HT-29 (cell line): ENCODE results near the gene LMTK3. TPM values are rescaled to one million over a fixed set of nuclear protein-coding genes. Genes with fewer than 3 reads are reported as not detected.

Experiments
- DNase-seq: peaks from one replicate; pipeline ENCODE4 v3.0.0-alpha.2; 2015; ENCODE audit warnings: low spot score
- total RNA-seq: library from RNA; depleted of rRNA; stranded (reverse); fragments of >200 nt; shearing (Covaris generic); gene quantifications from 2 replicates; pipeline ENCODE4 v1.2.3, GENCODE V29; 2014

Gene LMTK3
- total RNA-seq, 1 experiment from 2014 or later = 12.2 TPM

DNA sequence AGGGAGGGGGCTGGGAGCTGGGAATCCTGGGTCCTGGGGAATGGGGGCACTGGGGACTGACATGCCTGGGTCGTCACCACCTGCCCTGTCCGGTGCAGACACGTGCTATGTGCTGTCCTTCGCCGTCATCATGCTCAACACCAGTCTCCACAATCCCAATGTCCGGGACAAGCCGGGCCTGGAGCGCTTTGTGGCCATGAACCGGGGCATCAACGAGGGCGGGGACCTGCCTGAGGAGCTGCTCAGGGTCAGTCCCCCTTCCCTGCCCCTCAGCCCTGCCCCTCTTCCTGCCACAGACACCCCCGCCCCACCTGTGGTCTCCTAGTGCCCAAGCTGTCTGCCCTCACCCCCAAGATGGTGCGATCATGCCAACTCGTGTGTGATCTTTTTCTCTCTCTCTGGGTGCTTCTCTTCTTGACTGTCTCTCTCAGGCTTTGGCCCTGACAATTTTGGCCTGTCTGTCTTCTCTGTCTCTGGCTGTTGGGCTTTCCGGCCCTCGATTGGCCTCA, 37.5 kb downstream of the LMTK3 start:
- no peak for DNase-seq

DNA sequence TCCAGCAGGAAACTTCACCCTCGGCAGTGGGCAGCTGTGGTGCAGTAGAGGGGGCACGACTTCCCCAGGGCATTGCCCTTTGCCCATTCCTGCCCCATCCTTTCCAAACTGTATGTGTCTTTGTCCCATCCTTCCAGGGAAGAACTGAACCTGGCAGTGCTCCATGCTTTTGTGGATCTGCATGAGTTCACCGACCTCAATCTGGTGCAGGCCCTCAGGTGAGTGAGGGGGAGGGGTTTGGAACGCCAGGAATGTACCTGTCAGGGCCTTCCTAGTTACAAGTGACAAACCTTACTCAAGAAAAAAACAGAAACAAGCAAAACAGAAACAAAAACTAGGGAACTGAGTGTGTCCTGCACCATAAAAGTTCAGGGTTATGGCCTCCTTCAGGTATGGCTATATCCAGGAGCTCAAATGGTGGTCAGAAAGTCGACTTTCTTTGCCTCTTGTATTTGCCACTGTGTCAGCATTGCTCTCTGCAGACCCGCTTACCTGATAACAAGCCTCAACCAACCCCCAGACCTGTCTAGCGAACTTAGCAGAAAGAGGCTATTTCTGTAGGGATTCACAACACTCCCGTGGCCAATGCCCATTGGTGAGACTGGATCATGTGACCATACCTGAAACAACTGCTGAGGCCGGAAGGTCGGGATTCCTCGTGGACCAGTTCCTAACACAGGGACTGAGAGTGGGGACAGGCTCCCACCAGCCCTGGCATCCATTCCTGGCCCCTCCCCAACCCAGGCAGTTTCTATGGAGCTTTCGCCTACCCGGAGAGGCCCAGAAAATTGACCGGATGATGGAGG, 38.3 kb downstream of the LMTK3 start:
- DNase-seq = no peak

DNA sequence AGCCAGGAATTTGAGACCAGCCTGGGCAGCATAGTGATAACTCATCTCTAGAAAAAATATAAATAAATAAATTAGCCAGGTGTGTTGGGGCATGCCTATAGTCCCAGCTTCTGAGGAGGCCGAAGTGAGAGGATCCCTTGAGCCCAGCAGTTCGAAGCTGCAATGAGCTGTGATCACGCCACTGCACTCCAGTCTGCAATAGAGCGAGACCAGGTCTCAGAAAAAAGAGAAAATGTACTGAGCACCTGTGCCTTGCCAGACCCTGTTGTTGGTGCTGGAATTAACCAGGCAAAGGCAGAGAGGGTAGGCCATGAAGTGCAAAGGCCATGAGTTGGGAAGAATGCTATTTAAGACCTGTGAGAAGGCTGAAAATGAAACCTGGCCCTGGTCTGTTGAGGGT, 39.8 kb downstream of the LMTK3 start:
- no peak for DNase-seq

DNA sequence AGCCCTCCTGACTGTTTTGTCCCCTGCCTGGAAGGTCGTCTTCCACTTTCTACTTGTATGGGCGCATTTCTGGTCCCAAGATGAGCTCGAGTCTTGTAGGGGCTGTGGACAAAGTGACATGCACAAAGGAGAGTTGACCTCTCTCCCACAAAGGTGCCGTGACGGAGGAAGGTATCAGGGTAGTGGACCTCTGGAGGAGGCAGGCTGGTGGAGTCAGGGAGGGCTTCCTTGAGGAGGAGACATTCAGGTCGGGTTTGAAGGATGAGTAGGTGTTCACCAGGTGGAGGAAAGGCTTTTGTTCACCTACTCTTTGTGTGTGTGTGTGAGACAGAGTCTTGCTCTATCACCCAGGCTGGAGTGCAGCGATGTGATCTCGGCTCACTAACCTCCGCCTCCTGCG, 40.8 kb downstream of the LMTK3 start:
- DNase-seq = no peak

DNA sequence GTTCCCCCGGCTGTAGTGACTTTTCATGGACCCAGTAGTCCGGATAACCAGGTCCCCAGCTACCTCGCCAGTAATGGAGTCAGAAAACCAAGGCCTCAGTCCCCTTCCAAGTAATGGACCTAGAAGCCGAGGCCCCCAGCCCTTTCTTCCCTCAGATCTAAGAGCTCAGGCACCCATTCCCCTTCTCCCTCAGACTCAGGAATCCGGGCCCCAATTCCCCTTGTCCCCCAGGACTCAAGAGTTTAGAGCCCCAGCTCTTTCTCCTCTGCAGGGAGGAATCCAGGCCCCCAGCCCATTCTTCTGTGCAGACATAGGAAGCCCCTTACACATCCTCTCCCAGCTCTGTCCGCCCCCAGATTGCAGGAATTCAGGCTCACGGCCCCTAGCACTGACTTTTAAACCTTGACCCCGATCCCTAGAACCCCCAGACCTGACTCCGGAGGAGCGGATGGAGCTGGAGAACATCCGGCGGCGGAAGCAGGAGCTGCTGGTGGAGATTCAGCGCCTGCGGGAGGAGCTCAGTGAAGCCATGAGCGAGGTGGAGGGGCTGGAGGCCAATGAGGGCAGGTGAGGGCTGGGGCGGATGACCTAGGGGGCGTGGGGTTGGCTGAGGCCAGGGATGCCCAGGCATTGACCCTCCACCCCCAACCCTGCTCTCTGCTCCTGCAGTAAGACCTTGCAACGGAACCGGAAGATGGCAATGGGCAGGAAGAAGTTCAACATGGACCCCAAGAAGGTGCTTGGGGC, 41.5 kb downstream of the LMTK3 start:
- DNase-seq = no peak

DNA sequence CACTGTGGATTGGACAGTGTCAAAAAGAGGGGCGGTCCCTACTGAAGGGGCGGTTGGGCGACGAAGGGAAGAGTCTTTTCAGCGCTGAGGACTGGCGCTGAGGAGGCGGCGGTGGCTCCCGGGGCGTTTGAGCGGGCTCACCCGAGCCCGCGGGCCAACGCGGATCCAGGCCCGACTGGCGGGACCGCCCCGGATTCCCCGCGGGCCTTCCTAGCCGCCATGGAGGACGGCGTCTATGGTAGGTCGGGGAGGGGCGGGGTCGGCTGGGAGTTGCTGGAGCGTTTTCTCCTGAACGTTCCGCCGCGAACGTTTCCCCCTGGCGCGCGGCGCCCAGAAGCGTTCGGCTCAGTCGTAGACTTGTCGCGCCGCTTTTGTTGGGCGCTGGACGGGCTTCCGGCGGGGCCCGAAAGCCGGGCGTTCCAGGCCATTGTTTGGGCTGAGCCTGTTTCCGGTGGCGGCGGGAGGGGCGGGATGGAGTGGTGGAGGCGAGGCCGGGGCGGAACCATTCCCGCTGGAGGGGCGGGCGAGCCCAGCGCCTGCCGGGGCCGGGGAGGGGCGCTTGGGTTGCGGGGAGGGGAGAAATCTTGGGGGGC, 42.2 kb downstream of the LMTK3 start, which contains the start of gene CYTH2:
Gene CYTH2 (plus strand): TSS at position 81 of the 593 bp plus-strand sequence. CDS start 139 bp downstream, at position 220.
- peak; percentile 90 for DNase-seq

DNA sequence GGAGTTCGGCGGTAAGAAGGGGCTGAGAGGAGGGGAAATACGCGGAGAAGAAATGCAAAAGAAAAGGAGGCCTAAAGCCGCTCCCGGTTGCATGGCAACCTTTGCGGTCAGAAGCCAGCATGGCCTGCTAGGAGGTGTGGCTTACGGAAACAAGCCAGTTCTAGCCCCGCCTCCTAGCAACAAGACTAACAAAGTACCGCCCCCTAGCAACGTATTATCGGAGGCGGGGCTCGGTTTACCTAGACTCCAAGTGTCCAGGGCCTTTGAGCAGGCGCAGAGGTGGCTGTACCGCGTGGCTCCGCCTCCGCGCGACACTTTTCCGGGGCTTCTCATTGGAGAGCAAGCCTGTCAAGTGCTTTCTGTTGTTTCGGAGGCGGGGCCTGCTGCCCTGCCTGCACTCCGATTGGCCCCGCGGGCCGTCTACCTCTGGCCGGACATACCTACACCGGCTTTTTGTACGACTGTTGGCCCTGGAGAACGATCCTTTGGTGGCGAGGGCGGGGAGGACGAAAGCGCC, 42.8 kb downstream of the LMTK3 start:
- DNase-seq = peak; percentile 100

DNA sequence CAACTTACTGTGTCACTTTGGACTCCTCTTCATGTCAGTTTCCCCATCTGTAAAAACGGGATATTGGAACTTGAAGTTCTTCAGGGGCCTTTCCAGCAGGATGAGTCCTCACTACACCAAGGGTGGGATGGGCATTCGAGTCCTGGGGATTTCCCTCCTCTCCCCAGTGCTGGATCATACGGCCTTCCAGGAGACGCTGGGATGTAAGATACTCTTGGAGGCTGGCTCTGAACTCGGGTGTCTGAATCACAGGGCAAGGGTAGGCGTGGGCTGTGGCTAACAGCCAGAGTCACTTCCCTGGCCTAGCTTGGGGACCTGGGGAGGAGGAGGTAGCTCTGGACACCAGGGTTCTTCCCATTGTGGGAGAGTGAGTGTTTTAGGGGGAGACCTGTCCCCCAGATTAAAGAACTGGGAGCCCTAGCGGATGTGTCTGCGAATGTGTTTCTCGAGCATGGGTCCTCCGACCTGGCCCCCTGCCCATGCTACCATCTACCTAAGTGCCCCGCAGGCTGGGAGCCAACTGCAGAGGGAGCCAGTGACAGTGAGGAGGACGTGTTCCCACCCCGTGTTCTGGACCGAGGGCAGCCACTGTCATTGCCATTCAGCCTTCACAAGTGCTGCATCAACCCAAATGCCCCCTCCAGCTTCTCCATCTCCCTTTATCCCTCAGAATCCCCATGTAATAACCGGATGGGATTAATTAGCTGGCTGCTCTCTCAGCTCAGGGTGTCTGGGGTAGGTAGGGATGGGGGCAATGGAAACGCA, 44.9 kb downstream of the LMTK3 start:
- no peak for DNase-seq

DNA sequence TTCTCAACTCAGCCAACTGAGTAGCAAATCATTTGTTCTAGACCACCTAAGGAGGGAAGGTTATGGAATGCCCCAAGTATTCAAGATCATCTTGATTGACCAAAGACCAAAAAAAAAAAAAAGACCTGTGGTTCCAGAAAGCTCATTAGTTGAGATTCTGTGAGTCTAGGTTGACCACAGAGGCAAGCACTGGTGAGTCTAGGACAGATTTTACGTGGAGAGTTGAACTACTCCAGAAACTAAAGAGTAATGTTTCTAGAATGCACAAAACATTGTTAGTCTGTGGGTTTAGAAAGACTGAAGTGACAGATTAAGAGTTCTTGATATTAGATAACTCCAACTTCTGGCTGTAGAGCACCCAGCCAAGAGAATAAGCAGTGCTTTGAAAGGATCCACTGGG, 46.4 kb downstream of the LMTK3 start:
- DNase-seq = no peak

DNA sequence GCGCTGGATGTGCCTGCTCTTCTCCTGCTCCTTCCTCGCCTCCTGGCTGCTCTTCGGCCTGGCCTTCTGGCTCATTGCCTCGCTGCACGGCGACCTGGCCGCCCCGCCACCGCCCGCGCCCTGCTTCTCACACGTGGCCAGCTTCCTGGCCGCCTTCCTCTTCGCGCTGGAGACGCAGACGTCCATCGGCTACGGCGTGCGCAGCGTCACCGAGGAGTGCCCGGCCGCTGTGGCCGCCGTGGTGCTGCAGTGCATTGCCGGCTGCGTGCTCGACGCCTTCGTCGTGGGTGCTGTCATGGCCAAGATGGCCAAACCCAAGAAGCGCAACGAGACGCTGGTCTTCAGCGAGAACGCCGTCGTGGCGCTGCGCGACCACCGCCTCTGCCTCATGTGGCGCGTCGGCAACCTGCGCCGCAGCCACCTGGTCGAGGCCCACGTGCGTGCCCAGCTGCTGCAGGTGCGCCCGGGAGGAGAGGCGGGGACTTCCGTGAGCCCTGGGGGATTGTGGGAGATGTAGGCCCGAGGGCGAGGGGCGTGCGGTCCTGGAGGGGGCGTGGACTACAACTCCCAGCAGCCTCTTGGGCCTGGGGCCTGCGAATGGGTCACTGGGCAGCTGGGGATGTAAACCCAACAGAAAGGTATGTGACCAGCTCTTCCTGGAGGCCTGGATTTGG, 49.5 kb downstream of the LMTK3 start:
- DNase-seq = no peak

DNA sequence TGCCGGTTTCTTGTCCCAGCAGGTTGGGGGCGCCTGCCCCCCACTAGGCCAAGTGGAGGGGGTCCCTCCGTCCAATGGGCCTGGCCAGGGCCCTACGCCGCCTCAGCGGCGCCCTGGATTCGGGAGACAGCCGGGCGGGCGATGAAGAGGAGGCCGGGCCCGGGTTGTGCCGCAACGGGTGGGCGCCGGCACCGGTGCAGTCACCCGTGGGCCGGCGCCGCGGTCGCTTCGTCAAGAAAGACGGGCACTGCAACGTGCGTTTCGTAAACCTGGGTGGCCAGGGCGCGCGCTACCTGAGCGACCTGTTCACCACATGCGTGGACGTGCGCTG, 50.0 kb downstream of the LMTK3 start:
- no peak for DNase-seq

DNA sequence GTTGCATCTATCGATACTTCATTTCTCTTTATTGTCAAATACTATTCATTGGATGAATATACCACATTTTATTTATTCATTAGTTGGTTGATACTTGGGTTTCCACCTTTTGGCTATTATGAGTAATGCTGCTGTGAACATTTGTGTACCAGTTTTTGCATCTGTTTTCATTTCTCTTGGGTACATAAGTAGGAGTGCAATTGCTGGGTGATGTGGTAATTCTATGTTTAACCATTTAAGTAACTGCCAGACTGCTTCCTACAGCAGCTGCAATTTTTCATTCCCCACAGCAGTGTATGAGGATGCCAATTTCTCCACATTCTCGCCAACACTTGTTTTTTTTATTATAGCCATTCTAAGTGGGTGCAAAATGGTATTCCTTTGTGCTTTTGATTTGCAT, 53.6 kb downstream of the LMTK3 start:
- no peak for DNase-seq

DNA sequence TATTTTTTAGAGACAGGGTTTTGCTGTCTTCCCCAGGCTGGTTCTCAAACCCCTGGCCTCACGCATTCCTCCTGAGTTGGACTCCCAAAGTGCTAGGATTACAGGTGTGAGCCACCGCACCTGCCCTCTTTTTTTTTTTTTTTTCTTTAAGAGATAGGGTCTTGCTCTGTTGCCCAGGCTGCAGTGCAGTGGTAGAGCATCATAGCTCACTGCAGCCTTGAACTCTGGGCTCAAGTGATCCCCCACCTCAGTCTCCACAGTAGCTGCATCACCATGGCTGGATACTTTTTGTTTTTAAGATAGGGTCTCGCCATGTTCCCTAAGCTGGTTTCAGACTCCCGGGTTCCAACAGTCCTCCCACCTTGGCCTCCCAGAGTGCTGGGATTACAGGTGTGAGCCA, 54.8 kb downstream of the LMTK3 start:
- DNase-seq = no peak

DNA sequence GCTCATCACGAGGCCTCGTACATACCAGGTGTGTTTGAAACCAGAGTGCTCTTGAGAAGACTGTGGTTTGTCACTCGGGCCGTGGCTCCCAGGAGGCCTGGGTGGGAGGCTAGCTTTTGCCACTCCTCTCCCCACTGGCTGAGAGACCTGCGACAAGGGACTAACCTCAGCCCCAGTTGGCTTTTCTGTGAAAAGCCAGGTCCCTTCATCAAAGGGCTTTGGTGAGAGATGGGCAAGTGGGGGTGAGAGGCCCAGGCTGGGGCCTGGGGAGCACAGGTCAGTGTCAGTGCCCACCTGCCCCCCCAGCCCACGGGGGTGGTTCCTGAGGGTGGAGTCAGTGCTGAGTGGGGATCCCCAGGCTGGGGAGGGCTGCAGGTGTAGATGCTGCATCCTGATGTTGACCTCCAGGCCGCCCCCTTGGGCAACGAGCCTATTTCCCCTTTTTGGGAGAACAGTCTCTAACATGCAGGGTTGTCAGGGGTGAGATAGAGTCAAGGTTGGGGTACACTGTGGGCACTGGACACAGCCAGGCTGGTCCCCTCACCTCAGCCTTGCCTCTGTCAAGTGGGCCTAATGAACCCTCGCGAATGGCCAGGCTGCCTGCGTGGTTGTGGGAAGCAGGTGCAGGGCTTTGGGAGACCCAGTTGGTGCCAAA, 55.6 kb downstream of the LMTK3 start:
- DNase-seq = no peak

DNA sequence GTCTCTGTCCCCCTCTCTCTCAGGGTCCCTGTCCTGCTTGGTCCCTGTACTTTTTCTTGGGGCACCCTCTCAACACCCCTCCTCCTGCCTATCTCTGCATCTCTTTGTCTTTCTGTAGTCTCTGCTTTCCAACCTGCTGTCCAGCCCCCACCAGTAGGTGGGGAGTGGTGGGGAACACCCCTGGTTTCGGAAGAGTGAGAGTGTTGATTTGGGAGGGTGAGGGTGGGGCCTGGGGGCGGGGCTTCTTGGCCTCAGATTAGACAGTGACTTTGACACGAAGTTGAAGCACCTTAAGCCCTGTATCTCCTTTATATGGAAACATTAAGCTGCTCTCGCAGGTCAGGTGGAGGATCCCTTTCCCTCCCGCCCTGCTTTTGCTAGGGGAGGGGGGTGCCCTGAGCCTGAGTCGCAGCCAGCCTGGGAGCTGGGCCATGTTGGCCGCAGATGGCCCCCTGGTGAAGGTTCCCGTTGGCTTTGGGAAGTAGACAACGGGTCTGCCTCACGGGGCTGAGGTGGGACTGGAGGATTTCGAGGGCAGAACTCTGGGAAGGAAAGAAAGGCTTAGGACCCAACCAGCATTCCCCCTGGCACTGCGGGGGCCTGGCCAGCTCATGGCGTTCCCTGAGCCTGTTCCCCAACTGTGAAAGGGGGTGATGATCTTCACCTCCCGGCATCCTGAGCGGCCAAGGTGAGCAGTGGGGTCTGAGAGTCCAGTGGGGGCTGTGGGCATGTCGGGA, 56.3 kb downstream of the LMTK3 start, which contains the start of gene KCNJ14:
Gene KCNJ14 (plus strand): TSS at position 404 of the 737 bp plus-strand sequence. CDS start 6,151 bp downstream, outside the sequence.
- no peak for DNase-seq

DNA sequence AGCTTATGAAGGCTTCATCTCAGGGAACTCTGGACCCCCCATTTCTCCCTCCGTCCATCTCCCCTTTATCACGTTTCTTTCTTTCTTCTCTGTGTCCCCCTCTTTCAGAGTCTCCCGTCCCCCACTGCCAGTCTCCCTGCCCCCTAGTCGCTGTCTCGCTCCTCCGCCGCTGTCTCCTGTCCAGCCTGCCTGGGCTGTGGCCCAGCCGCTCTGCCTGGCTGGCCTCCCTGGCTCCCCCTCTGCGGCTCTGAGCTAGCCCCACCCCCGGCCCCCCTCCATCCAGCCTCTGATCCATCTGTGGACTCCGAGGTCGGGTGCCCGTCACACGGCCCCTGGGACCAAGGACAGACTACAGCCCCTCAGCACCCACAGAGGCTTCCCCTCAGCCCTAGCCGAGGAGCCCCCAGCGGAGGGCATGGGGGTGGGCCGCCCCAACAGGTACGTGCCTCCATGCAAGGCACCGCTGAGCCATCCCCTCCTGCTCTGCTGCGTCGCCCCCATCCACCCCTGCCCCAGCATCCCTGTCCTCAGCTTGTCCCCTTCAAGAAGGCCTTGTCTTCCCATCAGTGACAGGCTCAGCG, 57.4 kb downstream of the LMTK3 start:
- DNase-seq = no peak

DNA sequence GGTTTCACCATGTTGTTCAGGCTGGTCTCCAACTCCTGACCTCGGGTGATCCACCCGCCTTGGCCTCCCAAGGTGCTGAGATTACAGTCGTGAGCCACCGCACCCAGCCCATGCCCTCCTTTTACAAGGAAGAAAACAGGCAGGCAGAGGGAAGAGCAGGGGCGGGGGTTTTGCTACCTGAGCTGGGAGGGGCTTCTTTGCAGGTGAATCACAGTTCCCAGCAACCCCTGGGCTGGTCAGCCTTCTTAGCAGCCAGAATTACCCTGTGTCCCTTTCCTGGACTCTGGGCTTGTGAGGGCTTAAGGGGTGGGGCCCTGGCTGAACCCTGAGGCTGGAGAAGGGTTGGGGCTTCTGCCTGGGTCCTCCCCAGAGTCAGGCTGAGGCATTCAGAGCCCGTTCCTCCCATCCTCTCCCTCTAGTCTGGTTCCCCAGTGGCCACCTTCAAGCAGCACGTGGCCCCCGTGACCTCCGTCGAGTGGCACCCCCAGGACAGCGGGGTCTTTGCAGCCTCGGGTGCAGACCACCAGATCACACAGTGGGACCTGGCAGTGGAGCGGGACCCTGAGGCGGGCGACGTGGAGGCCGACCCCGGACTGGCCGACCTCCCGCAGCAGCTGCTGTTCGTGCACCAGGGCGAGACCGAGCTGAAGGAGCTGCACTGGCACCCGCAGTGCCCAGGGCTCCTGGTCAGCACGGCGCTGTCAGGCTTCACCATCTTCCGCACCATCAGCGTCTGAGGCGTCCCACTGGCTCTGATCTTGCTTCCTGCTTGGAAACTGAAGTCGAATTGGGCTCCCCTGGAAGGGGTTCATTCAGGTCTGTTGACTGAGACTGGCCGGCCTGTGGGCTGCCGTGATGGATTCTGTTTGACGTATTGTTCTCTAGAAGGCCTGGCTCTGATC, 59.1 kb downstream of the LMTK3 start:
- DNase-seq = no peak

DNA sequence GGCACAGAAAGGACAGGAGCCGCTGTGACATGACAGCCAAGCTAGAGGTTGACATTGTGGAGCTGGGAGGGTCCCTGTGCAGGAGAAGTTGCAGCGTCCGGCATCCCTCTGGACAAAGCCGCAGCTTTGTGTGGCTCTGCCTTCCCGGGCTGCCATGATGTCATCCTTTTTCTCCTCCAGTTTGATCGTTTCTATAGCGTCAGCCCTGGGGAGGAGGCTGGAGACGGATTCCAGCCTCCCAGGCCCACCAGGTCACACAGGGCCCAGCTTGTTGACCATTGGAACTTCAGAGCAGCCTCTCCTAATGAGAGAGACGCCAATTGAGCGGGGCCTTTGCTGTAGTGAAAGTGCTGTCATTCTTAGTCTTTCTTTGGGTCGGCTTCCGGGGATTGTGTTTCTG, 60.0 kb downstream of the LMTK3 start:
- no peak for DNase-seq
